ENCODE data around the gene PLEKHA5. TPM values are rescaled to one million over a fixed set of nuclear protein-coding genes. Genes with fewer than 3 reads are reported as not detected.

Gene PLEKHA5
- total RNA-seq, 4 donors from 2014 or later = 25.8 to 65.5 (median 34.1) TPM

DNA sequence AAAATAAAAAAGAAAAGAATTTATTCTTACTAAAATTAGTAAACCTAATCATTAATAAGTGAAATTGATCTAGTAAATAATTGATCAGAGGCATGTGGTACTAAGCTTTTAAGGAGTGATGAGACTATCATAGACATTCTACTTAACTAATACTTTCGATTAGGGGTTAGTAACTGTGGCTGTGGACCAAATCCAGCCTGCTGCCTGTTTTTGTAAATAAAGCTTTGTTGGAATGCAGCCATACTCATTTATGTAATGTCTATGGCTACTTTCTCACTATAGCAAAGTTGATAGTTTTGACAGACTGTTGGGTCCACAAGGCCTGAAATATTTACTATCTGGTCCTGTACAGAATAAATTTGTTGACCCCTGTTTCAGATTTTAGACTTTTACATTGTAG, 63.2 kb downstream of the PLEKHA5 start:
- no peaks in the 10 kb centered on the region for H3K27me3 ChIP-seq
- 63% methylated on average over 1 of the region's 1 CpG for WGBS
- H3K4me3 ChIP-seq = no peak overlapping the region
- TF ChIP-seq EP300 (IDR thresholded peaks at IDR 0.05) (no peak), POLR2A (IDR thresholded peaks at IDR 0.05) (no peak), POLR2AphosphoS5 (IDR thresholded peaks at IDR 0.05) (no peak)
- TF ChIP-seq, protein P1, sequence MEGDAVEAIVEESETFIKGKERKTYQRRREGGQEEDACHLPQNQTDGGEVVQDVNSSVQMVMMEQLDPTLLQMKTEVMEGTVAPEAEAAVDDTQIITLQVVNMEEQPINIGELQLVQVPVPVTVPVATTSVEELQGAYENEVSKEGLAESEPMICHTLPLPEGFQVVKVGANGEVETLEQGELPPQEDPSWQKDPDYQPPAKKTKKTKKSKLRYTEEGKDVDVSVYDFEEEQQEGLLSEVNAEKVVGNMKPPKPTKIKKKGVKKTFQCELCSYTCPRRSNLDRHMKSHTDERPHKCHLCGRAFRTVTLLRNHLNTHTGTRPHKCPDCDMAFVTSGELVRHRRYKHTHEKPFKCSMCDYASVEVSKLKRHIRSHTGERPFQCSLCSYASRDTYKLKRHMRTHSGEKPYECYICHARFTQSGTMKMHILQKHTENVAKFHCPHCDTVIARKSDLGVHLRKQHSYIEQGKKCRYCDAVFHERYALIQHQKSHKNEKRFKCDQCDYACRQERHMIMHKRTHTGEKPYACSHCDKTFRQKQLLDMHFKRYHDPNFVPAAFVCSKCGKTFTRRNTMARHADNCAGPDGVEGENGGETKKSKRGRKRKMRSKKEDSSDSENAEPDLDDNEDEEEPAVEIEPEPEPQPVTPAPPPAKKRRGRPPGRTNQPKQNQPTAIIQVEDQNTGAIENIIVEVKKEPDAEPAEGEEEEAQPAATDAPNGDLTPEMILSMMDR (IDR thresholded peaks at IDR 0.05) = no peak
- H3K27ac ChIP-seq = no peak overlapping the region
- no peaks in the 10 kb centered on the region for H3K9me3 ChIP-seq
- H3K4me1 ChIP-seq = peaks cover 18% of the 10 kb centered on the region
- DNase-seq (ENCODE audit: low spot score in 2 of 2) = no peak
- no peaks in the 10 kb centered on the region for H3K36me3 ChIP-seq

DNA sequence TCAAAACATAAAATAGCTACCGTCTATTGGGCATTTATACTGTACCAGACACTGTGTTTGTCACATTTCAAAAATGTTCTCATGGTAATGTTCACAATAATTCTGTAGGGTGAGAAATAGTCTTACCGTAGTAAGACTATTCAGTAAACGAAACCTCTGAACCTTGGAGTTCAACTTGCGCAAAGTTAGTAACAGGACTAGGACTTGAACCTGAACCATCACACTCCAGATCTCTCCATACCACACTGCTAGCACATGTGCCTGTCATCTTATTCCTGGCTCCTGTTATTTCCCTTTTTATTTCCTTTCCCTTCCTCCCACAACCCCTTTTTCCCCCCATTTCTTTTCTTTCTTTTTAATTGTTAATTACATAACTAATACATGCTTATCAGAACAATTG, 65.4 kb downstream of the PLEKHA5 start:
- Histone ChIP-seq H3K36me3 (no peaks in the 10 kb centered on the region), H3K27me3 (no peaks in the 10 kb centered on the region), H3K4me3 (no peak overlapping the region), H3K27ac (no peak overlapping the region), H3K4me1 (peaks cover 18% of the 10 kb centered on the region), H3K9me3 (no peaks in the 10 kb centered on the region)
- no peak for DNase-seq (ENCODE audit: low spot score in 2 of 2)
- 96% methylated on average over 4 of the region's 4 CpGs for WGBS
- TF ChIP-seq POLR2AphosphoS5 (IDR thresholded peaks at IDR 0.05) (no peak), EP300 (IDR thresholded peaks at IDR 0.05) (no peak), POLR2A (IDR thresholded peaks at IDR 0.05) (no peak)
- TF ChIP-seq, protein P1 (IDR thresholded peaks at IDR 0.05) = no peak

DNA sequence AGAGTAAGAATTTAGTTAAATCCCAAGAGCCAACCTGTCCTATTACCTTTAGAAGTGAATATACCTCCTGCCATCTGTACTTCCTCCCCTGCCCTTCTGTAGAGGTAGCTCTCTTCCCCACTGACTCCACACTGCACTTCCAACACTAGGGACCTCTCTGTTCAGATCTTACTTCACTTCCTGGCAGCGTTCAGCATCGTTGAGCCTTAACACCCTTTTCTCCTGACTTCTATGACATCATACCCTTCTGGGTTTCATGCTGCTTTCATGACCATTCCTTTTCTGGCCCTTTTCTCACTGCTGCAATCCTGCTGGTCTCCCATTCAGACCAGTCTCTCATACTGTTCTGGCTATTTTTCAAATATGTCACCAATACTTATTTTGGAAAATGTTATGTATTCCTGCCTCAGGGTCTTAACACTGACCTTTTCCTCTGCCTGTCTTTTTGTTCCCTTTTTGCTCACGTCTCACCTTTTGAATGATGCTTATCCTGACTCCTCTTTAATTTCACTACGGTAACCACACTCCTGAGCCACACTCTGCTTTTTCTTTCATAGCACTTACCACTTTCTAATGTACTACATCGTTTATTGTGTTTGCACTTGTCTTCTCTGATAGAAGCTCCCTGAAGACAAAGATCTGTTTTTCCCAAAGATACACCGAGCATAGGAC, 67.6 kb downstream of the PLEKHA5 start:
- Histone ChIP-seq H3K4me3 (no peak overlapping the region), H3K27me3 (no peaks in the 10 kb centered on the region), H3K36me3 (no peaks in the 10 kb centered on the region), H3K9me3 (no peaks in the 10 kb centered on the region), H3K27ac (no peak overlapping the region), H3K4me1 (no peaks in the 10 kb centered on the region)
- WGBS = 72% methylated on average over 6 of the region's 6 CpGs
- DNase-seq (ENCODE audit: low spot score in 2 of 2) = no peak
- TF ChIP-seq, protein P1 (IDR thresholded peaks at IDR 0.05) = no peak
- TF ChIP-seq POLR2A (IDR thresholded peaks at IDR 0.05) (no peak), EP300 (IDR thresholded peaks at IDR 0.05) (no peak), POLR2AphosphoS5 (IDR thresholded peaks at IDR 0.05) (no peak)

DNA sequence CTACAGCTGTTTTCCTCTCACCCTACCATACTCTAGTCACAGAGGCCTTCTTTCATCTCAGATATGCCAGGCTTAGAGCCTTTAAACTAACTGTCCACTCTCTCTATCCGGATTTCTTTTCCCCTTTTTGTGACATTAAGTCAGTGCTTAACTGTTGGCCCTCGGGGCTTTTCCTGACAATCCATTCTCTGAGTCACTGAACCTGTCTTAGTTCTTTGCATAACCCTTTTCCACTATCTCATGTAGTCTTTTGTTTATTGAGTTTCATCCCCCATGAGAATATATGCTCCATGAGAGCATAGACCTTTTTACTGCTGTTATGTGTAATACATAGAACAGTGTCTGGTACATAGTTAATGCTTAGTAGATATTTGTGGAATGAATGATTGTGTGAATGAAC, 68.7 kb downstream of the PLEKHA5 start:
- H3K9me3 ChIP-seq = no peaks in the 10 kb centered on the region
- TF ChIP-seq EP300 (IDR thresholded peaks at IDR 0.05) = no peak
- no peak for TF ChIP-seq POLR2A (IDR thresholded peaks at IDR 0.05)
- no peak for TF ChIP-seq POLR2AphosphoS5 (IDR thresholded peaks at IDR 0.05)
- TF ChIP-seq, protein P1 (IDR thresholded peaks at IDR 0.05) = no peak
- no peaks in the 10 kb centered on the region for H3K36me3 ChIP-seq
- H3K4me3 ChIP-seq = no peak overlapping the region
- H3K27me3 ChIP-seq = no peaks in the 10 kb centered on the region
- H3K27ac ChIP-seq = no peak overlapping the region
- H3K4me1 ChIP-seq = no peaks in the 10 kb centered on the region
- 44% methylated on average over 2 of the region's 2 CpGs for WGBS
- no peak for DNase-seq (ENCODE audit: low spot score in 2 of 2)

DNA sequence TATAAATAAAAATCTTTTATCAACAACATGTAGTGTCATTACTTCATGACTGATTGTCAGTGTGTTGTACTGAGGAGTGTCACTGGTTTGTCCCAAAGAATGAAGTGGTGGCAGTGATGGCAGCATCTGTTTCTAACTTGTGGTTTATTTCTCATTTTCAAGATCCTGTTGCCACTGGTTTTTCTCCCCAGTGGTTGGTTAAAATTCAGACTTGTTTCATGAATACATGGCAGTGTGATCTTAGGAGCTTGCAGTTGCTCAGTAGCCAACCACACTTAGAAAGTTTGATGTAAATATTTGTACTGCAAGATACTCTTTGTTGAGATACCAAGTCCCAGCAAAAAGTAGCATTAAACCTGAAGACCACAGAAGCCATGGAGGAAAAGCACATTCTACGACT, 69.8 kb downstream of the PLEKHA5 start:
- no peak overlapping the region for H3K4me3 ChIP-seq
- WGBS = 89% methylated on average over 1 of the region's 1 CpG
- no peaks in the 10 kb centered on the region for H3K4me1 ChIP-seq
- DNase-seq (ENCODE audit: low spot score in 2 of 2) = no peak
- H3K36me3 ChIP-seq = no peaks in the 10 kb centered on the region
- H3K27me3 ChIP-seq = no peaks in the 10 kb centered on the region
- no peak overlapping the region for H3K27ac ChIP-seq
- TF ChIP-seq POLR2A (IDR thresholded peaks at IDR 0.05) (no peak), EP300 (IDR thresholded peaks at IDR 0.05) (no peak)
- H3K9me3 ChIP-seq = no peaks in the 10 kb centered on the region

DNA sequence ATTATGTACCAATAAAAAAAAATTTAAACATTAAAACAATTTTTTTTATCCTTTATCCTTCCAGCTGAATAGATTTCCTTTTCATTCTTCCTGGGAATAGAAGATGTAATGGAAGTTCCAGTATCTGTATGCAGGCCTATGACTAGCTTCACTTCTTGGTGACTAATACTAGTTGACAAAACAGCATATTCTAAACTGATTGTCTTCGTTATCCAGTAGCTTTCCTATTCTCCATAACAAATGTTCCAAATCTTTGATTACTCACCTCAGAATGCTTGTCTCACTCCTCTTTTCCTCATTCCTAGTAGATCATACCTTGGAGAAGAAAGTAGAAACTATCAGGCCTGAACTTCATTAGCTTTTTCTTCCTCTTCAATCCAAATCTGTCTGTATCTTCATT, 70.7 kb downstream of the PLEKHA5 start:
- no peak for TF ChIP-seq POLR2AphosphoS5 (IDR thresholded peaks at IDR 0.05)
- TF ChIP-seq EP300 (IDR thresholded peaks at IDR 0.05) = no peak
- TF ChIP-seq POLR2A (IDR thresholded peaks at IDR 0.05) = no peak
- TF ChIP-seq, protein P1 (IDR thresholded peaks at IDR 0.05) = no peak
- no peak for DNase-seq (ENCODE audit: low spot score in 2 of 2)
- 88% methylated on average over 1 of the region's 1 CpG for WGBS

More for the DNA sequence above, 70.7 kb downstream of the PLEKHA5 start:
- no peak overlapping the region for H3K27ac ChIP-seq
- no peaks in the 10 kb centered on the region for H3K36me3 ChIP-seq
- no peaks in the 10 kb centered on the region for H3K9me3 ChIP-seq
- H3K27me3 ChIP-seq = no peaks in the 10 kb centered on the region
- H3K4me3 ChIP-seq = no peak overlapping the region
- H3K4me1 ChIP-seq = no peaks in the 10 kb centered on the region
